Pancreas (tissue), 10 donors: ENCODE results near the gene ATG2A. TPM values are rescaled to one million over a fixed set of nuclear protein-coding genes. Genes with fewer than 3 reads are reported as not detected.

Experiments
- ATAC-seq, 4 donors: fragments of 200-7000 bp; cut with Tn5 transposase; one replicate each; pipeline versions ENCODE4 v1.8.0 to v1.9.1; 2020; ENCODE audit warnings: mild to moderate bottlenecking in 4 of 4, moderate library complexity in 4 of 4
- DNase-seq, 6 donors: peaks; one replicate each; pipeline ENCODE4 v3.0.0-alpha.2; 2020
- FAIRE-seq: peaks from 2 replicates; lab custom pipeline; 2012; peaks lifted over from hg19 to GRCh38; lab: Jason Lieb, UNC
- H3K27ac ChIP-seq, 4 donors: fragments of 200-600 bp; sonication (generic); 1 replicate in 3 of 4; 2 replicates in 1 of 4; pipeline versions ENCODE4 v1.5.0 to v1.8.0; 2020
- H3K27me3 ChIP-seq, 4 donors: fragments of 200-600 bp; one replicate each; pipeline ENCODE4 v1.8.0; 2021
- H3K36me3 ChIP-seq, 3 donors: fragments of 200-600 bp; sonication (generic) in 1 of 3; one replicate each; pipeline versions ENCODE4 v1.5.0 to v1.8.0; 2020 to 2021
- H3K4me1 ChIP-seq, 3 donors: fragments of 200-600 bp; one replicate each; pipeline ENCODE4 v1.8.0; 2021
- H3K4me3 ChIP-seq, 4 donors: fragments of 200-600 bp; sonication (generic) in 2 of 4; one replicate each; pipeline versions ENCODE4 v1.5.0 to v1.8.0; 2020 to 2021
- H3K9me3 ChIP-seq, 4 donors: fragments of 200-600 bp; one replicate each; pipeline ENCODE4 v1.8.0; 2021
- CTCF ChIP-seq, 4 donors: fragments of 200-600 bp; sonication (generic) in 3 of 4; IDR thresholded peaks; one replicate each; pipeline versions ENCODE4 v1.5.0 to v1.8.0; 2021; ENCODE audit warnings: antibody characterized with exemption in 4 of 4
- WGBS, 2 donors: extraction: QIAGEN DNeasy Blood & Tissue Kit; methylation state at CpG; one replicate each; pipeline ENCODE4 v1.1.7; 2013; 5-methylcytosine and 5-hydroxymethylcytosine counted together
- intact Hi-C, 3 donors: fragments of 100-400 bp; cut with DNase I; formaldehyde crosslinking; loops; one replicate each; pipeline versions ENCODE4 v1.11.1 to v1.14.2; 2022
- polyA plus RNA-seq, 2 donors: library from polyadenylated mRNA; stranded (reverse); fragments of 200-250 nt; gene quantifications; one replicate each; pipeline ENCODE4 v1.2.3, GENCODE V29; 2013
- total RNA-seq, 6 donors: library from RNA; stranded (reverse); fragmentation: NEBNext Ultra II Directional in 4 of 6; extraction: Animal tissue kit (Norgen Biotek cat#: 25700) in 4 of 6; gene quantifications; one replicate each; pipeline versions ENCODE4 v1.2.1 to v1.2.4, GENCODE V29; 2021 to 2023
- donor health status: healthy with polysubstance abuse.
- donor health status: DM: no; HTN: no; CAD: no; lungs with moderate emphysema.
- donor health status: DM: no; HTN: no; CAD: no.
- donor health status: control.
- donor health status: control.
- donor health status: Bipolar disorder and iron deficiency.
- donor health status: DM: yes; HTN: yes; CAD: no.
- donor health status: DM: no; HTN: no; CAD: no.
- donor health status: DM: no; HTN: no; CAD: no.
- donor health status: DM: yes; HTN: yes; CAD: no.

The ATG2A gene
- total and polyA plus RNA-seq, 8 donors: 13.3 to 34.1 (median 17.1) TPM

- Histone ChIP-seq H3K27me3 (no peaks in the 10 kb centered on the region), H3K4me3 (no peak overlapping the region), H3K27ac (peak overlapping the region in 1 of 4 donors; percentile 47), H3K4me1 (peaks cover 5 to 13% (median 9%) of the 10 kb centered on the region in 3 donors), H3K9me3 (no peaks in the 10 kb centered on the region), H3K36me3 (no peaks in the 10 kb centered on the region)
- TF ChIP-seq CTCF (IDR thresholded peaks at IDR 0.05): no peak
- DNase-seq (peak in 1 of 6 donors; percentile 56), ATAC-seq (peak in 1 of 4 donors; percentile 24), FAIRE-seq (no peak)
- 79 to 82% methylated on average over 21 to 23 of the region's 23 CpGs for WGBS, 2 donors
- intact Hi-C loops: no loop called here
Observed at GRCh38 chr11:64863391-64864060, 53.5 kb downstream of the ATG2A start.

GRCh38 chr11:64862987-64863390, 54.0 kb downstream of the ATG2A start:
- TF ChIP-seq CTCF (IDR thresholded peaks at IDR 0.05): no peak
- Histone ChIP-seq H3K4me3 (no peak overlapping the region), H3K9me3 (no peaks in the 10 kb centered on the region), H3K27ac (peak overlapping the region in 1 of 4 donors; percentile 47), H3K36me3 (no peaks in the 10 kb centered on the region), H3K27me3 (no peaks in the 10 kb centered on the region), H3K4me1 (peaks cover 5 to 13% (median 9%) of the 10 kb centered on the region in 3 donors)
- no peak for DNase-seq
- ATAC-seq: no peak
- WGBS, 2 donors: 71 to 79% methylated on average over 9 of the region's 9 CpGs
- intact Hi-C loops: no loop called here
- no peak for FAIRE-seq

- Histone ChIP-seq H3K4me3 (no peak overlapping the region), H3K36me3 (no peaks in the 10 kb centered on the region), H3K4me1 (peaks cover 5 to 13% (median 9%) of the 10 kb centered on the region in 3 donors), H3K27me3 (no peaks in the 10 kb centered on the region), H3K9me3 (no peaks in the 10 kb centered on the region), H3K27ac (no peak overlapping the region)
- intact Hi-C loops: no loop called here
- no peak for DNase-seq
- TF ChIP-seq CTCF (IDR thresholded peaks at IDR 0.05): no peak
- FAIRE-seq: no peak
- 90 to 91% methylated on average over 6 of the region's 6 CpGs for WGBS, 2 donors
- ATAC-seq: peak in 1 of 4 donors; percentile 26
Observed at GRCh38 chr11:64861227-64861975, 55.6 kb downstream of the ATG2A start.

- no peak for FAIRE-seq
- no peaks in the 10 kb centered on the region for H3K9me3 ChIP-seq
- intact Hi-C loops: loop anchor here in 1 of 3 donors (10.0 kb wide), 1 partner anchor 245 kb away; no protein-coding TSS in a partner anchor
- no peak overlapping the region for H3K27ac ChIP-seq
- H3K4me1 ChIP-seq: peaks cover 9 to 12% (median 11%) of the 10 kb centered on the region in 3 donors
- no peaks in the 10 kb centered on the region for H3K36me3 ChIP-seq
- no peak for TF ChIP-seq CTCF (IDR thresholded peaks at IDR 0.05)
- WGBS, 2 donors: 92 to 94% methylated on average over 33 of the region's 33 CpGs
- no peaks in the 10 kb centered on the region for H3K27me3 ChIP-seq
- H3K4me3 ChIP-seq: no peak overlapping the region
- peak in 1 of 6 donors; percentile 66 for DNase-seq
- no peak for ATAC-seq
Observed at GRCh38 chr11:64859542-64860414, 57.2 kb downstream of the ATG2A start.
